GM19324 (cell line): ENCODE data around the gene MDP1.
"Not testable (repeated sequence)": the region's sequence is repeated elsewhere in the genome, so short reads cannot be mapped to it uniquely, and the experiment has no call there.

ENCODE experiments used
- ATAC-seq: cut with Tn5 transposase; IDR thresholded peaks from one replicate; pipeline ENCODE4 v1.9.1; 2021; ENCODE audit warnings: mild to moderate bottlenecking, moderate library complexity; ENCODE audit not compliant: unreplicated experiment, low FRiP score

The MDP1 gene

GRCh38 chr14:24232645-24233537, 17.0 kb upstream of the MDP1 start, which contains the start of gene GMPR2:
TSS of gene GMPR2 (plus strand) at chr14:24232929. CDS start at chr14:24233254, 325 bp downstream.
- peak; percentile 52 for ATAC-seq

DNA sequence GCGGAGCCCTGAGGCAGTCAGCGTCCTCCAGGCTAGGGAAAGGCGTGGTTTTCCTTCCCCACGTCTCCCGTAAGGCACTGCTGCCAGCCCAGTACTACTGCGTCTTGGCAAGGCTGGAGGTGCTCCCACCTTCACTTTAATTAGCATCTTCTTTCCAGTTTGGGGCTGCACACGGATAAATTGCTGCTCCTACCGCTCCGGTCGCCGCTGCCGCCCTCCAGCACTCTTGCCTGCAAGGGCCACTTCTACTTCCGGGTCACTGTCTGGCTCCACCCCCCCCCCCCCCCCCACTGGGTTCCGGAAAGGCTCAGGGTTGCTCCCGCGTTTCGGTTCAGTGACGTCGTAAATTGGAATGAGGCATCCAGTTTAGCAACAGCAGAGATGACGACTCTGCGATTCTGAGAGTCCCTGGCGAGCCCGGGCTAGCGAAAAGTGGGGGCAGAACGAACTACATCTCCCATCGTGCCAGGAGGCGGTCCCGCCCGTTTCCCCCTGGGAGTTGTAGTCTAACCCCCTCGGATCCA, 16.3 kb upstream of the MDP1 start, which contains the start of gene NEDD8:
Gene NEDD8 (minus strand): TSS at position 247 of the 524 bp plus-strand sequence. CDS start 100 bp downstream, at position 147.
- peak; percentile 77 for ATAC-seq

GRCh38 chr14:24231263-24232120, 15.6 kb upstream of the MDP1 start:
- no peak for ATAC-seq

DNA sequence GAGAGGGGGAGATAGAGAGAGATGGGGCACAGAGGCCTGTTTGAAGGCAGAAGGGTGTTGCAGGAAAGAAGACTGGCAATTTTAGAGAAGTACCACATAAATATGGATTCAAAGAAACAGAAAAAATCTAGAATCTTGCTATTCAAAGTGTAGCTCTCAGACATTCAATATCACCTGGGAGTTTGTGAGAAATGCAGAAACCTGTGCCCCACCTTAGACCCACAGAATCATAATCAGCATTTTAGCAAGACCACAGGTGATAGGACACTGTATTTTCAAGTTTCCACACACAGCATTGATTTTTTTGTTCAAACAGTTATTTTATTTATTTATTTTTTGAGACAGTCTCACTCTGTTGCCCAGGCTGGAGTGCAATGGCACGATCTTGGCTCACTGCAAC, 13.0 kb upstream of the MDP1 start:
- ATAC-seq = no peak

DNA sequence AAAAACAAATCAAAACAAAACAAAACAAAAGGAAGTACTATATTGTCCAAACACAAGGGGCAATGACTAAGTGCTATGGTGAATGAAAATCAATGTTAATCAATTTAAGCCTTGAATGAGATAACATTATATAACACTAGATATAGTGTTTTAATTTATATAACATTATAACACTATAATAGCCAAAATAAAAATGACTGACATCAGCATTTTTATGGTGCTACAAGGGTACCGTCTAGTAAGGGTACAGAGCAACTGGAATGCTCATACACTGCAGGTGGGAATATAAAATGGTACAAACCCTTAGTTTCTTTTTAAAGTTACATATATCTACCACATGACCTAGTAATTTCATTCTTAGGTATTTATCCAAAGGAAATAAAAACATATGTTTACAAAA, 10.6 kb upstream of the MDP1 start:
- ATAC-seq = no peak

GRCh38 chr14:24224618-24225071, 8.8 kb upstream of the MDP1 start:
- no peak for ATAC-seq

- not testable (repeated sequence) for ATAC-seq
These were observed 7.1 kb upstream of the MDP1 start for GRCh38 chr14:24222987-24223386.

DNA sequence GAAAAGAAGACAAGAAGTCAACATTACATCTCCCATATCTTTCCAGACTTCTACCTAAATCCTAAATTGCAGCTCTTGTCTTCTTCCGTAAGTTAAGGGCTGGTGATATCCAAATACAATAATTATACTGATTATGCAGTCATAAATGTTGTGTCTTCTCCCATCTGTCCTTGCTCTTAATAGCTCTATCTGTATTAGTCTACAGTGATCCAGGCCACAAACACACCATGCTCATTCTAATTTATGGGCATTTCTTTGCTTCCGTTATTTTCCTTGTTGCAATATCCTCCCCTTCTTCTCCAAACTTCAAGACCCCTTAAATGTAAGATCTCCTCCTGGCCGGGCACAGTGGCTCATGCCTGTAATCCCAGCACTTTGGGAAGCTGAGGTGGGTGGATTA, 3.7 kb upstream of the MDP1 start:
- no peak for ATAC-seq

DNA sequence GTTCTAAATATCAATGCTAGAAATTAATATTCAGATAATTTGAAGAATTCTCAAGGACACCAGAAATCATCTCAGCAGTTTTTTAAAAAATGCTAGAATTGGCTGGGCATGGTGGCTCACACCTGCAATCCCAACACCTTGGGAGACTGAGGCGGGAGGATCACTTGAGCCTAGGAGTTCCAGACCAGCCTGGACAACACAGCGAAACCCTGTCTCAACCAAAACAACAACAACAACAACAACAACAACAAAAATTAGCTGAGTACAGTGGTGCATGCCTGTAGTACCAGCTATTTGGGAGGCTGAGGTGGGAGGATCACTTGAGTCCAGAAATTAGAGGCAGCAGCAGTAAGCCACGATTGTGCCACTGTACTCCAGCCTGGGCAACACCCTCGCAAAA, 3.2 kb upstream of the MDP1 start:
- no peak for ATAC-seq

GRCh38 chr14:24216876-24217275, 1.0 kb upstream of the MDP1 start:
- ATAC-seq = not testable (repeated sequence)

- no peak for ATAC-seq
These were observed 456 bp upstream of the MDP1 start for GRCh38 chr14:24216345-24216699.

- no peak for ATAC-seq
These were observed 1.8 kb downstream of the MDP1 start for GRCh38 chr14:24213866-24214662.

GRCh38 chr14:24212924-24213865, 2.7 kb downstream of the MDP1 start, which contains the start of gene CHMP4A:
TSS of gene CHMP4A (minus strand) at chr14:24213488. CDS start at chr14:24213439, 49 bp downstream.
- ATAC-seq = peak; percentile 78

- ATAC-seq = no peak
These were observed 4.6 kb downstream of the MDP1 start for GRCh38 chr14:24211311-24211710.

GRCh38 chr14:24207625-24208024, 8.2 kb downstream of the MDP1 start:
- no peak for ATAC-seq

DNA sequence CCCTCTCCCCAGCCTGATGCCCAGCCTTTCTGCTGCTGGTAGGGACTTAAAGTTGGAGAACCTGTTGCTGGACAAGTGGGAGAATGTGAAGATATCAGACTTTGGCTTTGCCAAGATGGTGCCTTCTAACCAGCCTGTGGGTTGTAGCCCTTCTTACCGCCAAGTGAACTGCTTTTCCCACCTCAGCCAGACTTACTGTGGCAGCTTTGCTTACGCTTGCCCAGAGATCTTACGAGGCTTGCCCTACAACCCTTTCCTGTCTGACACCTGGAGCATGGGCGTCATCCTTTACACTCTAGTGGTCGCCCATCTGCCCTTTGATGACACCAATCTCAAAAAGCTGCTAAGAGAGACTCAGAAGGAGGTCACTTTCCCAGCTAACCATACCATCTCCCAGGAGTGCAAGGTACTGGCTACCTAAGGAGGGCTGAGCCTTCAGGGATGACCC, 8.7 kb downstream of the MDP1 start:
- no peak for ATAC-seq

DNA sequence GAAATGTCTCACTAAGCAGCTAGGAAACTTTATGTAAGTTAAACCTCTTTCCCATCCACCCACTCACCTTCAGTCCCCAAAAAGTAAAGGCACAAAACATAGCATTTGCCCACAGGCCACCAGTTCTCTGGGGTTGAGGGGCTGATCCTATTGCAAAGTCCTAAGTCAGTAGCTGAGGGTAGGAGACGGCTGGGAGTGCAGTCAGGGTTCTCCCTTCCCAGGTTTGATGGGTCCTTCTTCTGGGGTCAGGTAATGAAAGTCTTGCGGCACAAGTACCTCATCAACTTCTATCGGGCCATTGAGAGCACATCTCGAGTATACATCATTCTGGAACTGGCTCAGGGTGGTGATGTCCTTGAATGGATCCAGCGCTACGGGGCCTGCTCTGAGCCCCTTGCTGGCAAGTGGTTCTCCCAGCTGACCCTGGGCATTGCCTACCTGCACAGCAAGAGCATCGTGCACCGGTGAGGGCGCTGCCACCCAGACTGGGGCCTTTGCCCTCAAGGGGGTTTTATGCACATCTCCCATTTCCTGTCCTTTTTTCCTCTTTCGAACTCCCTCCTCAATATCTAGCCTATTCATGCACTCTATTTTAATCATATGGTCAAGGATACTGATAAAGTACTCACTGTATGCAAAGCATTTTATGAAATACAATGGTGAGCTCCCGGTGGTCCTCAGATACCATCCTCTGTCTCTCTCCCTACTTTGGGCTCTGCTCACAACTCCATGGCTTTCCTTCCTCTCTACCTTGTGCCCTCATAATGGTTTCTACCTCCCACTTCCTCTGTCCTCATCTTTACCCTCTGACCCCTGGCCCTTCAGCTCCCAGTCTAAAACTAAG, 9.4 kb downstream of the MDP1 start:
- no peak for ATAC-seq
